ENCODE measurements around the gene SCN2A.

GRCh38 chr2:165420231-165420630, 181.0 kb downstream of the SCN2A start:
- TF ChIP-seq, protein P1, sequence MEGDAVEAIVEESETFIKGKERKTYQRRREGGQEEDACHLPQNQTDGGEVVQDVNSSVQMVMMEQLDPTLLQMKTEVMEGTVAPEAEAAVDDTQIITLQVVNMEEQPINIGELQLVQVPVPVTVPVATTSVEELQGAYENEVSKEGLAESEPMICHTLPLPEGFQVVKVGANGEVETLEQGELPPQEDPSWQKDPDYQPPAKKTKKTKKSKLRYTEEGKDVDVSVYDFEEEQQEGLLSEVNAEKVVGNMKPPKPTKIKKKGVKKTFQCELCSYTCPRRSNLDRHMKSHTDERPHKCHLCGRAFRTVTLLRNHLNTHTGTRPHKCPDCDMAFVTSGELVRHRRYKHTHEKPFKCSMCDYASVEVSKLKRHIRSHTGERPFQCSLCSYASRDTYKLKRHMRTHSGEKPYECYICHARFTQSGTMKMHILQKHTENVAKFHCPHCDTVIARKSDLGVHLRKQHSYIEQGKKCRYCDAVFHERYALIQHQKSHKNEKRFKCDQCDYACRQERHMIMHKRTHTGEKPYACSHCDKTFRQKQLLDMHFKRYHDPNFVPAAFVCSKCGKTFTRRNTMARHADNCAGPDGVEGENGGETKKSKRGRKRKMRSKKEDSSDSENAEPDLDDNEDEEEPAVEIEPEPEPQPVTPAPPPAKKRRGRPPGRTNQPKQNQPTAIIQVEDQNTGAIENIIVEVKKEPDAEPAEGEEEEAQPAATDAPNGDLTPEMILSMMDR (conservative IDR thresholded peaks at IDR 0.05), result no peak
- TF ChIP-seq EZH2 (IDR thresholded peaks at IDR 0.05; ENCODE audit: low read depth), result no peak
